Measurements from ENCODE around the gene CREG2.

CREG2 gene

DNA sequence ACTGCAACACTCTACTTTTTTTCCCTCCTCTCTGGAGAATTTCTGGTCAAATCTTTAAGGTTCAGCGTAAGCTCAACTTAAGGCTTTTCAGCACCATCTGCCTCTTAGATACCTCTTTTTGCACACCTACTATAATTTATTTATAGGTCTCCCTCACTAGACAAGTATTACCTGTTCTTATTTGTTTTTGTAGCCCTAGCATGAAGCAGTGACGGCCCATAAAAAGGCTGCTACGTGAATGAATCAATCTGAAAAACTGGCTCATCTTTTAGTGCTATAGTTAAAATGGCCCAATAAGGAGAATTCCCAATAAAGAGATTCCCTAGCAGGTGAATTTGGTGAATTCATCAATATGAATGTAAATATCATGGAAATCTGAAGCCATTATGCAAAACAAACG lies 85.3 kb downstream of the CREG2 start:
- 0 out of 2 replicates have a peak, but pooled peaks cover 3% of the 10 kb centered on the region for H3K27me3 ChIP-seq (ENCODE audit: low read depth, low read length)
- H3K4me3 ChIP-seq (ENCODE audit: low read length): no peak overlapping the region
- H3K9ac ChIP-seq (ENCODE audit: low read length): no peak overlapping the region
- no peaks in the 10 kb centered on the region for H3K9me3 ChIP-seq (ENCODE audit: insufficient read depth, low read length)
- H3K4me2 ChIP-seq (ENCODE audit: low read length): no peak overlapping the region
- no peaks in the 10 kb centered on the region for H4K20me1 ChIP-seq (ENCODE audit: insufficient read depth, low read length)
- peaks cover 26% of the 10 kb centered on the region for H3K4me1 ChIP-seq (ENCODE audit: low read length)
- H3K79me2 ChIP-seq (ENCODE audit: low read length): no peaks in the 10 kb centered on the region
- no peak overlapping the region for H3K27ac ChIP-seq (ENCODE audit: low read length)
- no peaks in the 10 kb centered on the region for H3K36me3 ChIP-seq (replicated peaks; ENCODE audit: low read depth, low read length)
- H2AFZ ChIP-seq (ENCODE audit: low read depth, low read length): no peak overlapping the region
- no peak for TF ChIP-seq EZH2phosphoT487 (IDR thresholded peaks at IDR 0.05; ENCODE audit: low read depth)
- TF ChIP-seq, protein P1, sequence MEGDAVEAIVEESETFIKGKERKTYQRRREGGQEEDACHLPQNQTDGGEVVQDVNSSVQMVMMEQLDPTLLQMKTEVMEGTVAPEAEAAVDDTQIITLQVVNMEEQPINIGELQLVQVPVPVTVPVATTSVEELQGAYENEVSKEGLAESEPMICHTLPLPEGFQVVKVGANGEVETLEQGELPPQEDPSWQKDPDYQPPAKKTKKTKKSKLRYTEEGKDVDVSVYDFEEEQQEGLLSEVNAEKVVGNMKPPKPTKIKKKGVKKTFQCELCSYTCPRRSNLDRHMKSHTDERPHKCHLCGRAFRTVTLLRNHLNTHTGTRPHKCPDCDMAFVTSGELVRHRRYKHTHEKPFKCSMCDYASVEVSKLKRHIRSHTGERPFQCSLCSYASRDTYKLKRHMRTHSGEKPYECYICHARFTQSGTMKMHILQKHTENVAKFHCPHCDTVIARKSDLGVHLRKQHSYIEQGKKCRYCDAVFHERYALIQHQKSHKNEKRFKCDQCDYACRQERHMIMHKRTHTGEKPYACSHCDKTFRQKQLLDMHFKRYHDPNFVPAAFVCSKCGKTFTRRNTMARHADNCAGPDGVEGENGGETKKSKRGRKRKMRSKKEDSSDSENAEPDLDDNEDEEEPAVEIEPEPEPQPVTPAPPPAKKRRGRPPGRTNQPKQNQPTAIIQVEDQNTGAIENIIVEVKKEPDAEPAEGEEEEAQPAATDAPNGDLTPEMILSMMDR (IDR thresholded peaks at IDR 0.05; ENCODE audit: low read depth, low read length): no peak

DNA sequence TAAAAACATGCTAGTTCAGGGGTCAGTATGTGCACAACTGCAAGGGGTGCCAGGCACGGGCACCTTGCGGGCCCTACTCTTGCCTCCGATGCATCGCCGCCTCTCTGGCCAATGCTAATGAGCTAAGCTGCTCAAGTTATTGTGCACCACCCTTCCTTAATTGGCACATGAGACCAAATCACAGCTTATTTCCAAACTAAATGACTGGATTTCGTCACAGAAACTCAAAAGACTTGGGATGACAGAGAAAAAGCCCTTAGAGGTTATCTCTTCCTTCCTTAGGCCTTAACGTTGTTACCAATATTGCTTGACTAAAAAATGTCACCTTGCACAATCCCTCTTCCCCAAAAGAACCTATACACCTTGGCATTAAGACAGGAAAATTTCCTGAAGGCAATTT lies 86.5 kb downstream of the CREG2 start:
- Histone ChIP-seq H3K9me3 (ENCODE audit: insufficient read depth, low read length) (no peaks in the 10 kb centered on the region), H3K27me3 (ENCODE audit: low read depth, low read length) (0 out of 2 replicates have a peak, but pooled peaks cover 3% of the 10 kb centered on the region), H2AFZ (ENCODE audit: low read depth, low read length) (no peak overlapping the region), H3K36me3 (replicated peaks; ENCODE audit: low read depth, low read length) (no peaks in the 10 kb centered on the region), H3K79me2 (ENCODE audit: low read length) (no peaks in the 10 kb centered on the region), H3K4me3 (ENCODE audit: low read length) (no peak overlapping the region), H3K27ac (ENCODE audit: low read length) (no peak overlapping the region), H3K4me2 (ENCODE audit: low read length) (no peak overlapping the region), H3K9ac (ENCODE audit: low read length) (no peak overlapping the region), H4K20me1 (ENCODE audit: insufficient read depth, low read length) (no peaks in the 10 kb centered on the region), H3K4me1 (ENCODE audit: low read length) (peaks cover 15% of the 10 kb centered on the region)
- TF ChIP-seq, protein P1 (IDR thresholded peaks at IDR 0.05; ENCODE audit: low read depth, low read length): no peak
- no peak for TF ChIP-seq EZH2phosphoT487 (IDR thresholded peaks at IDR 0.05; ENCODE audit: low read depth)

GRCh38 chr2:101300164-101300563 lies 87.1 kb downstream of the CREG2 start:
- Histone ChIP-seq H3K4me2 (ENCODE audit: low read length) (peak overlapping the region; percentile 29; the same call in 1 of the 2 replicates), H3K4me1 (ENCODE audit: low read length) (peaks cover 13% of the 10 kb centered on the region), H3K79me2 (ENCODE audit: low read length) (no peaks in the 10 kb centered on the region), H4K20me1 (ENCODE audit: insufficient read depth, low read length) (no peaks in the 10 kb centered on the region), H3K36me3 (replicated peaks; ENCODE audit: low read depth, low read length) (no peaks in the 10 kb centered on the region), H3K27ac (ENCODE audit: low read length) (no peak overlapping the region), H3K9me3 (ENCODE audit: insufficient read depth, low read length) (no peaks in the 10 kb centered on the region), H2AFZ (ENCODE audit: low read depth, low read length) (no peak overlapping the region), H3K27me3 (ENCODE audit: low read depth, low read length) (0 out of 2 replicates have a peak, but pooled peaks cover under 1% of the 10 kb centered on the region), H3K4me3 (ENCODE audit: low read length) (no peak overlapping the region), H3K9ac (ENCODE audit: low read length) (no peak overlapping the region)
- TF ChIP-seq EZH2phosphoT487 (IDR thresholded peaks at IDR 0.05; ENCODE audit: low read depth): no peak
- TF ChIP-seq, protein P1 (IDR thresholded peaks at IDR 0.05; ENCODE audit: low read depth, low read length): no peak

- H4K20me1 ChIP-seq (ENCODE audit: insufficient read depth, low read length): no peaks in the 10 kb centered on the region
Observed at GRCh38 chr2:101299604-101300003, 87.7 kb downstream of the CREG2 start.

More at GRCh38 chr2:101299604-101300003, 87.7 kb downstream of the CREG2 start:
- no peak overlapping the region for H3K4me3 ChIP-seq (ENCODE audit: low read length)
- no peak overlapping the region for H3K27ac ChIP-seq (ENCODE audit: low read length)
- no peaks in the 10 kb centered on the region for H3K36me3 ChIP-seq (replicated peaks; ENCODE audit: low read depth, low read length)
- no peaks in the 10 kb centered on the region for H3K79me2 ChIP-seq (ENCODE audit: low read length)
- H3K4me1 ChIP-seq (ENCODE audit: low read length): peaks cover 13% of the 10 kb centered on the region
- TF ChIP-seq, protein P1 (IDR thresholded peaks at IDR 0.05; ENCODE audit: low read depth, low read length): no peak
- TF ChIP-seq EZH2phosphoT487 (IDR thresholded peaks at IDR 0.05; ENCODE audit: low read depth): no peak
- no peaks in the 10 kb centered on the region for H3K9me3 ChIP-seq (ENCODE audit: insufficient read depth, low read length)
- 0 out of 2 replicates have a peak overlapping the region, but pooled peaks have one; percentile 29 for H3K4me2 ChIP-seq (ENCODE audit: low read length)
- H2AFZ ChIP-seq (ENCODE audit: low read depth, low read length): 0 out of 2 replicates have a peak overlapping the region, but pooled peaks have one; percentile 18
- H3K9ac ChIP-seq (ENCODE audit: low read length): no peak overlapping the region
- no peaks in the 10 kb centered on the region for H3K27me3 ChIP-seq (ENCODE audit: low read depth, low read length)
